Measurements from ENCODE around the gene RELT.
"Not testable (repeated sequence)": the region's sequence is repeated elsewhere in the genome, so short reads cannot be mapped to it uniquely, and the experiment has no call there.

Gene RELT

DNA sequence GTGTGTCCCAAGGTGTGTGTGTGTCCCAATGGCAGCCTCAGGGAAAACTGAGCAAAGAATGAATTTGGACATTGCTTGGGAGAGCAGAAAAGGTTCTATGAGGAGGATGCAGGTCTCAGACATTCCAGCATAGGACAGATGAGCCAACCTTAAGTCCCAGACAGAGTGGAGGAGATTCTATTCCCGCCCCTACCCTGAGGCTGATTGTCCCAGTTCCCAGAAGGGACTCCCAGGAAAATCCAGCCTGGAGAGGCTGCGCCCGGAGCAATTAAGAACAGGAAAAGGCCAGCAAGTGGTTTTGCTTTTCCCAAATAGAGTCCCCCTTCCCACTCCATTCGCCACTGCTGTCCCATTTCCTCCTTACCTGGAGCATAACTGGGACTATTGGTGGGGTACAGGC is 54.1 kb downstream of the RELT start:
- TF ChIP-seq, protein P1, sequence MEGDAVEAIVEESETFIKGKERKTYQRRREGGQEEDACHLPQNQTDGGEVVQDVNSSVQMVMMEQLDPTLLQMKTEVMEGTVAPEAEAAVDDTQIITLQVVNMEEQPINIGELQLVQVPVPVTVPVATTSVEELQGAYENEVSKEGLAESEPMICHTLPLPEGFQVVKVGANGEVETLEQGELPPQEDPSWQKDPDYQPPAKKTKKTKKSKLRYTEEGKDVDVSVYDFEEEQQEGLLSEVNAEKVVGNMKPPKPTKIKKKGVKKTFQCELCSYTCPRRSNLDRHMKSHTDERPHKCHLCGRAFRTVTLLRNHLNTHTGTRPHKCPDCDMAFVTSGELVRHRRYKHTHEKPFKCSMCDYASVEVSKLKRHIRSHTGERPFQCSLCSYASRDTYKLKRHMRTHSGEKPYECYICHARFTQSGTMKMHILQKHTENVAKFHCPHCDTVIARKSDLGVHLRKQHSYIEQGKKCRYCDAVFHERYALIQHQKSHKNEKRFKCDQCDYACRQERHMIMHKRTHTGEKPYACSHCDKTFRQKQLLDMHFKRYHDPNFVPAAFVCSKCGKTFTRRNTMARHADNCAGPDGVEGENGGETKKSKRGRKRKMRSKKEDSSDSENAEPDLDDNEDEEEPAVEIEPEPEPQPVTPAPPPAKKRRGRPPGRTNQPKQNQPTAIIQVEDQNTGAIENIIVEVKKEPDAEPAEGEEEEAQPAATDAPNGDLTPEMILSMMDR (IDR thresholded peaks at IDR 0.05; ENCODE audit: borderline replicate concordance, control extremely low read depth, extremely low read depth, insufficient read depth, missing control alignments): no peak
- no peak for DNase-seq (ENCODE audit: low spot score)
- in situ Hi-C loops (cut with MboI; ENCODE audit: low sequenced_read_pairs, unreplicated experiment): no loop called here

DNA sequence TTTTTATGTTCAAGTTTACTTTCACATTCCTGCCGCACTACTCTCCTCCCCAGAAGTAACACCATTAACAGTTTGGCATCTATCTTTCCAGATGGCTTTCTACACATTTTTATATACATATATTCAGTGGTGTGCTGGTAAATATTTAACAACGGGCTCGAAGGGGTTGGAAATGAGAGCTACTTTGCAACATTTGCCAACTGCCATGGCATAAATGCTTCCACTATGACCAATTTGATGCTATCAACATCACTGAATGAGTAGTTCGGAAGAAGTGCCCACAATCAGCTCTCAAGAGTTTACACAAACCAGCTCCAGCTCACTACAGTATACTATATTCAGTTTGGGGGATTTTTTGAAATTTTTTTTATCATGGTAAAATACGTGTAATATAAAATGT is 55.2 kb downstream of the RELT start:
- no peak for DNase-seq (ENCODE audit: low spot score)
- in situ Hi-C loops (cut with MboI; ENCODE audit: low sequenced_read_pairs, unreplicated experiment): no loop called here
- TF ChIP-seq, protein P1 (IDR thresholded peaks at IDR 0.05; ENCODE audit: borderline replicate concordance, control extremely low read depth, extremely low read depth, insufficient read depth, missing control alignments): no peak

DNA sequence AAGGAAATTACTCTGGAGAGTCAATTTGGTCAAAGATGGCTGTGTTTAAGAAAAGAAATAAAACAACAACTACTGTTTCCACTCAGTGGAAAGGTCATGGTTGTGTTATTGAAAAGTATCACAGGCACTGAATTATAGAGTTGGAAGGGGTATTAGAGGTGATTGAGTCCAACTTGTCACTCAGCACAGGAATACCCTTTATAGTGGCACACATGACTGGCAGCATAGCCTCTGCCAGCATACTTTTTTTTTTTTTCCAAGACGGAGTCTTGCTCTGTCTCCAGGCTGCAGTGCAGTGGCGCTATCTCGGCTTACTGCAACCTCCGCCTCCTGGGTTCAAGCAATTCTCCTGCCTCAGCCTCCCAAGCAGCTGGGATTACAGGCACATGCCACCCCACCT is 60.7 kb downstream of the RELT start:
- DNase-seq (ENCODE audit: low spot score); in situ Hi-C loops (cut with MboI; ENCODE audit: low sequenced_read_pairs, unreplicated experiment): not testable (repeated sequence)

DNA sequence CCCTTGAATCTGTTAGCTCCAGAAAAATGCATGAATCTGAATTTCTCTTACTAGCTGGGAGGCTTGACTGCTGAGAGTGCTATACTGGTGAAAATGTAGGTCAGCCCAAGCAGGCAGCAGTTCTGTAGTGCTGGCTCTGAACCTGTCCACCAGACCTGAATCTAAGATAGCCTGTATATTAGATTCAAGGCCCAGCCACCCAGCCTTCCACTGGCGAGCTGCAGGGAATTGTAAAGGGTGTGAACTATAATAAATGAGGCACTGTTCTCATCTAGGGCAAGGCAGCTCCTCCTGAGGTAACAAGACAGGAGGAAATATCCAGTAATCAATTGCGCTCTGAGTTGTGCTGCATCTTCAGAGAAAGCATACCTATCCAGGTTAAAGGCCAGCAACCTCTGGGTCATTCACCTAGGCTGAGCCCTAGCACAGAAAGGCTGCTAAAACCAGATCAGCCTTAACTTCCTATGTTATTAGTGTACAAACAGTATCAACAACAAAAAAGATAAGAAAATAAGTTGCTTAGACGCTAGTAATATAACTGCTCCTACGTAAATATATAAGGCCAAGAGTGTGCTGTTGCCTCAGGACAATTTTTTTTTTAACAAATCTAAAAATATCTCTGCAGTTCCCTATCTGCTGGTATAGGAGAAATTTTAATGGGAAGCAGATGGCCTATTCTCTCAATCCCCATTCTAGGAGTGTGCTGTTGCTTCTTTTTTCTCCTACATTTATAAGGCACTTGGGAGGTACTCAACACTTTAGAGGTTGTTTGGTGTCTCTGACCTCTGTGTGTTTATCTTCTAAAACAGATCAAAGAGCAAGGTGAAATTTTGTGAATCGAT is 63.0 kb downstream of the RELT start:
- in situ Hi-C loops (cut with MboI; ENCODE audit: low sequenced_read_pairs, unreplicated experiment): no loop called here
- DNase-seq (ENCODE audit: low spot score): no peak
- TF ChIP-seq, protein P1 (IDR thresholded peaks at IDR 0.05; ENCODE audit: borderline replicate concordance, control extremely low read depth, extremely low read depth, insufficient read depth, missing control alignments): no peak

DNA sequence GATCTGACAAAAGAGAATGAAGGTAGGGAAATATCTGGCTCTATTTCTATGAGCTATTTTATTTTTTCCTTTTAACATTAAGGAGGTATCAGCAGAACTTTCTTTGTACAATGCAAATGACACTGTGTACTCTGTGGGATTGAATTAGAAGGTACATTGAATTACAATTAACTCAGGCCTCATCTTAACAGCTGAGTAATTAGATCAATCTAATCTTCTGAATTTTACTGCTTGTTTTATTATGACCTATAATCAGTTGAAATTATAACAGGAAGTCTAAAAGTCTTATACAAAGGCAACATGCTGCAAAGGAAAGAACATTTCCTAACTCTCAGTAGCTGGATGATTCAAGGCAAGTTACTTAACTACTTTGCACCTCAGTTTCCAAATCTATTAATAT is 69.8 kb downstream of the RELT start:
- no peak for DNase-seq (ENCODE audit: low spot score)
- in situ Hi-C loops (cut with MboI; ENCODE audit: low sequenced_read_pairs, unreplicated experiment): no loop called here
- TF ChIP-seq, protein P1 (IDR thresholded peaks at IDR 0.05; ENCODE audit: borderline replicate concordance, control extremely low read depth, extremely low read depth, insufficient read depth, missing control alignments): no peak

DNA sequence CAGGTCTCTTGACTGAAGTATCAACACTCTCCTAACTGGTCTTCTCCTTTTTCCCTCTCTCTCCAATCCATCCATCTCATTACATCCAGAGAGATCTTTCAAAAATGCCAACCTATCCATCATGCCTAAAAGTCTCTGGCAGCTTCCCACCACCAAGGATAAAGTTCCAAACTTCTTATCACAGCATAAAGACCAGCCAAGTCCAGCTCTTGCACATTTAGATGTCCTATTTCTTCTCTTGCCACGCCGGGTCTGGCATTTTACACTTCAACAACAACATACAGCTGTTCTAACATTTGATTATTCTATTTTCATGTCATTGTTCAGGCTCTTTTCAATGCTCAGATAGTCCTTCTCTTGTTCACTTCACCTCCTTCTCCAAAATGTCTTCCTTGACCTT is 70.6 kb downstream of the RELT start:
- in situ Hi-C loops (cut with MboI; ENCODE audit: low sequenced_read_pairs, unreplicated experiment): no loop called here
- no peak for DNase-seq (ENCODE audit: low spot score)

More for the DNA sequence above, 70.6 kb downstream of the RELT start:
- TF ChIP-seq, protein P1 (IDR thresholded peaks at IDR 0.05; ENCODE audit: borderline replicate concordance, control extremely low read depth, extremely low read depth, insufficient read depth, missing control alignments): no peak

All from GM13976 (cell line).